GM23338 (cell line): ENCODE measurements around the gene SNTG2.

ENCODE experiments used
- CREB1 ChIP-seq: fragments of 250-450 bp; sonication (Bioruptor Pico); IDR thresholded peaks from 2 replicates; pipeline ENCODE4 v1.5.0; 2020; ENCODE audit warnings: low read depth, mild to moderate bottlenecking, moderate library complexity
- CTCF ChIP-seq, 2 experiments: fragments of 200-600 bp in 1 of 2; sonication (generic) in 1 of 2; conservative IDR thresholded peaks; 2 replicates each; pipeline versions ENCODE4 v1.5.1 to v1.6.1; 2016 to 2017; ENCODE audit warnings: antibody characterized with exemption in 2 of 2, low read depth in 2 of 2, mild to moderate bottlenecking in 2 of 2, moderate library complexity in 1 of 2
- ETS1 ChIP-seq: IDR thresholded peaks from 2 replicates; pipeline ENCODE4 v1.6.1; 2016; ENCODE audit warnings: antibody characterized with exemption
- EZH2 ChIP-seq: fragments of 200-600 bp; sonication (generic); IDR thresholded peaks from one replicate; pipeline ENCODE4 v1.8.0; 2017; ENCODE audit warnings: antibody characterized with exemption, mild to moderate bottlenecking, low read depth; ENCODE audit not compliant: unreplicated experiment
- EZH2phosphoT487 ChIP-seq: fragments of 200-600 bp; sonication (generic); IDR thresholded peaks from one replicate; pipeline ENCODE4 v1.8.1; 2018; ENCODE audit warnings: antibody characterized with exemption; ENCODE audit not compliant: unreplicated experiment
- JUNB ChIP-seq: IDR thresholded peaks from one replicate; pipeline ENCODE4 v1.6.1; 2016; ENCODE audit warnings: antibody characterized with exemption; ENCODE audit not compliant: unreplicated experiment
- NANOG ChIP-seq: IDR thresholded peaks from 2 replicates; pipeline ENCODE4 v1.6.1; 2016; ENCODE audit warnings: antibody characterized with exemption, borderline replicate concordance
- POLR2AphosphoS5 ChIP-seq: IDR thresholded peaks from 2 replicates; pipeline ENCODE4 v1.6.1; 2016; ENCODE audit warnings: antibody characterized with exemption, low read depth
- REST ChIP-seq: IDR thresholded peaks from one replicate; pipeline ENCODE4 v1.6.1; 2018; ENCODE audit warnings: antibody characterized with exemption; ENCODE audit not compliant: unreplicated experiment
- STAT1 ChIP-seq: IDR thresholded peaks from one replicate; pipeline ENCODE4 v1.6.1; 2016; ENCODE audit warnings: antibody characterized with exemption; ENCODE audit not compliant: unreplicated experiment
- ZNF114 ChIP-seq: fragments of 250-450 bp; sonication (Bioruptor Pico); IDR thresholded peaks from 2 replicates; pipeline ENCODE4 v1.5.0; 2020; ENCODE audit warnings: mild to moderate bottlenecking, moderate library complexity
- ZNF331 ChIP-seq: fragments of 250-450 bp; sonication (Bioruptor Pico); IDR thresholded peaks from 2 replicates; pipeline ENCODE4 v1.5.0; 2020; ENCODE audit warnings: low read depth, mild to moderate bottlenecking, moderate library complexity

- TF ChIP-seq CTCF (conservative IDR thresholded peaks at IDR 0.05; ENCODE audit: low read depth in 2 of 2) (no peak), CREB1 (CRISPR knock-in tag) (no peak), EZH2 (no peak), POLR2AphosphoS5 (no peak), REST (no peak), JUNB (no peak), EZH2phosphoT487 (no peak), ETS1 (no peak), ZNF331 (CRISPR knock-in tag) (no peak), ZNF114 (CRISPR knock-in tag) (no peak), NANOG (no peak), STAT1 (no peak)
Observed at GRCh38 chr2:923832-924601, 26.6 kb upstream of the SNTG2 start.
